T47D (cell line): ENCODE measurements around the gene RAI1.

Source experiments
- DNase-seq, 2 experiments: peaks; one replicate each; pipeline versions ENCODE4 v3.0.0 to v3.0.0-alpha.2; 2011 to 2012; ENCODE audit warnings: low read depth in 1 of 2, low spot score in 1 of 2
- JUND ChIP-seq: IDR thresholded peaks from 2 replicates; pipeline ENCODE4 v1.6.1; 2012; ENCODE audit warnings: low read depth
- in situ Hi-C: cut with HindIII; loops from 2 replicates; pipeline ENCODE4 v1.10.0; 2016; ENCODE audit warnings: low sequenced_read_pairs, low pct_unique_long_range_greater_than_20kb

Gene RAI1

GRCh38 chr17:17701112-17701511, 19.9 kb downstream of the RAI1 start:
- DNase-seq: no peak
- TF ChIP-seq JUND: no peak
- in situ Hi-C loops: no loop called here

DNA sequence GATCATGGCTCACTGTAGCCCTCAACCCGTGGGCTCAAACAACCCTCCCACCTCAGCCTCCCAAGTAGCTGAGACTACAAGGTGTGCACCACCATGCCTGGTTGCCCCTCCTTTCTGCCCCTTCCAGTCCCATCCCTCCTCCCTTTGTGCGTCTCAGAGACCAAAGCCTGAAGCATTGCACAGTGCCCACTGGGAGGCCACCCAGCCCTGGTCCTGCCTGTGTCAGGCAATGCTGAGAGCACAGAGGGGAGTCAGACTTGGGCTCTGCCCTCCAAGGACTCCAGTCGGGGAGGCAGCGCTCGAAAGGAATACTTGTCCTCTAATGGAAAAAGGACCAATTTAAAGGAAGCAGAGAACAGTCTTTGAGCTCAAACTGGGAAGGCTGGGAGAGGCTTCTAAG, 20.4 kb downstream of the RAI1 start:
- in situ Hi-C loops: no loop called here

DNA sequence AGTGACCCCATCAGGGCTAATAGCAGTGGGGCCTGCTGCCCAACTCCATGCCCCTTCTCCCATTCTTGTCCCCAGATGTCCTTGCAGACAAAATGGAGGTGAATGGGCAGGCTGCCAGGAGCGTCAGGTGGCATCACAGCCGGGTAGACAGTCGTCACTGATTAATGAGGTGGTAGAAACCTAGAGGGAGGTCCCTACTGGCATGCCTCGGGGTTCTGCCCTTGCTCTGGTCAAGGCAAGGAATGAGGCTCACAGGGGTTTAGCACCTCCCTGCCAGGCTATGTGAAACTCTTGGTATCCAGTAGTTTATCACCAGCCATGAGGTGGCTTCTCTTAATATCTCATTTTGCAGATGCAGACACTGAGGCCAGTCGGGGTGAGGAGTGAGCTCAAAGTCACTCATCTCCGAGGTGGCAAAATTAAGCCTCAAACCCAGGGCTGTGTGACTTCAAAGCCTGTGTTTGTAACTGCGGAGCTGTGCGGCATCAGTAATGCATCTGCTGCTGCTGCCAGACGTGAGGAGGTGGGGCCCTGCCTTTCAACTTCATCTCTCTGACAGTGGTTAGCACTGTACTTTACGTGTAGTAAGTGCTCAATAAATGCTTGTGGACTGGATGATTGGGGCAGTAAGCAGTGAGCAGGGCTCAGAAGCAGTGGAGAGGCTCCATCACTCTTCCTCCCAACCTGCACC, 21.3 kb downstream of the RAI1 start:
- DNase-seq: no peak
- TF ChIP-seq JUND: no peak
- in situ Hi-C loops: no loop called here

More for the DNA sequence above, 20.4 kb downstream of the RAI1 start:
- no peak for DNase-seq
- no peak for TF ChIP-seq JUND

GRCh38 chr17:17703140-17703919, 22.1 kb downstream of the RAI1 start:
- in situ Hi-C loops: no loop called here
- no peak for TF ChIP-seq JUND
- no peak for DNase-seq

GRCh38 chr17:17704931-17705330, 23.7 kb downstream of the RAI1 start:
- no peak for TF ChIP-seq JUND
- in situ Hi-C loops: no loop called here
- no peak for DNase-seq

DNA sequence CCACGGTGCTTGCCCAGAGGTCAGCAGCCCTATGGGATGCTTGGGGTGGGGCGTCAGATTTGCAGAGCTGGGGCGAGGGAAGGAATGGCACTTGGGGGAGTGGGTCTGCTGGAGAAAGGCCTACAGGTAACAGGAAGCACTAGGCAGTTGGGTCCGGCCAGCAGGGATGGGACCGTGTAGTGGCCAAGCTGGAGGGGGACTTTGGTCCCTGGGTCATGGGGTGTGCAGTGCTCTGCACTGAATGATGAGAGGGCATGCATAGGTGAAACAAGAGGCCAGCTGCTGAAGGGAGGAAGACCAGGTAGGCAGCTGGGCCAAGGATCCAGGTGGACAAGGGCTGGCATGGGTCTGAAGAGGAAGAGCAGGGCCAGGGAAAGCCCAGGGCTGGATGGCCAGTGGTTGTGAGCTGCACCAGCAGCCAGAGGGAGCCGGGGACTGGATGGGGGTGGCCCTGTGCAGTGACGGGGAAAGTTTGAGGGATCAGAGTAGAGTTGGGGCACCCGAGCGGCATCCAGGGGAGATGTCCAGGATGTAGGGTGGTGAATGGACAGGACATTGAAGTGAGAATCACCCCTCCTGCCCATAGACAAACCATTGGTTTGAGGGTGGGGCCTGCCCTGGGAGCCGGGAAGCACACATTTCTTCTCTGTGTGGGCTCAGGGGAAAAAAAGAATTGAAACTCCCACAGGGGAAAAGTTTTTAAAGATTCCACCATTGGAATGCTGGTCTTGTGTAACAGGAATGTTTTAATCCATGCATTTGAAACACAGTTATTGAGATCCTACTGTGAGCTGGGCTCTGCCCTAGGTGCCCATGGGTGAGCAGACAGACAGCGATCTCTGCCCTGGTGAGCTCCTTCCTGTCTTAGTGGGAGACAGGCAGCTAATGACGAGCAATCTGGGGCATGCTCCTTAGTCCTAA, 25.1 kb downstream of the RAI1 start:
- no peak for DNase-seq

DNA sequence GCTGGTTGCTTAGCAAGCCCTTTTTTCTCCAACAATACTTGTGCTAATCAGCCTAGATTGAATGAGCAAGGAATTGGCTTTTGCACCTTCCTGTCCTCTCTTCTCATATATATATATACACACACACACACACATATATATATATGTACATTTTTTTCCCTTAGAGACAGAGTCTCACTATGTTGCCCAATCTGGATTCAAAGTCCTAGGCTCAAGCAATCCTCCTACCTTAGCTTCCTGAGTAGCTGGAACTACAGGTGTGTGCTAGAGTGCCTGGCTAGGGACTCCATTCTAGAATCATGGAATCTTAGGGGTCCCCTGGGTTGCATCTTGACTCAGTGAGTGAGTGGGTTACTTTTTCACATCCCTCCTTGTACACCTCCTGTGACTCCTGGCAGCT, 27.0 kb downstream of the RAI1 start:
- no peak for TF ChIP-seq JUND
- DNase-seq: no peak

More for the DNA sequence above, 25.1 kb downstream of the RAI1 start:
- TF ChIP-seq JUND: no peak
- in situ Hi-C loops: no loop called here

DNA sequence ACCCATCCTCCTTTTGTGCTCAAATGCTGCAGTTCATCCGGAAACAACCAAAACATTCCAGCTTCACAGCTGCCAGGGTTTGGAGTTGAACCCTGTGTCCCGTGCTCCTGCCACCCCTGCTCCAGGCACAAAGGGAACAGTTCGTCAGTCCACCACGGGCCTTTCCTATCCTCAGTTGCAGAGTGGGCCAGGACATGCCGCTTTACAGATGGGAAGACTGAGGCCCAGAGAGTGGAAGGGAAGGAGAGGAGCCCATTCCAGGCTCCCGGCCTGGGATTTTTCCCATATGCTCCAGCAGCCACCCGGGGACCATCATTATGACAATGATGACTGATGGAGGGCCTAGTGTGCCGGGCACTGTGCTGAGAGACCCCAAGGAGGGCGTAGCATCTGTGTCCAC, 27.6 kb downstream of the RAI1 start:
- DNase-seq: no peak
- in situ Hi-C loops: no loop called here
- no peak for TF ChIP-seq JUND

More for the DNA sequence above, 27.0 kb downstream of the RAI1 start:
- in situ Hi-C loops: no loop called here

DNA sequence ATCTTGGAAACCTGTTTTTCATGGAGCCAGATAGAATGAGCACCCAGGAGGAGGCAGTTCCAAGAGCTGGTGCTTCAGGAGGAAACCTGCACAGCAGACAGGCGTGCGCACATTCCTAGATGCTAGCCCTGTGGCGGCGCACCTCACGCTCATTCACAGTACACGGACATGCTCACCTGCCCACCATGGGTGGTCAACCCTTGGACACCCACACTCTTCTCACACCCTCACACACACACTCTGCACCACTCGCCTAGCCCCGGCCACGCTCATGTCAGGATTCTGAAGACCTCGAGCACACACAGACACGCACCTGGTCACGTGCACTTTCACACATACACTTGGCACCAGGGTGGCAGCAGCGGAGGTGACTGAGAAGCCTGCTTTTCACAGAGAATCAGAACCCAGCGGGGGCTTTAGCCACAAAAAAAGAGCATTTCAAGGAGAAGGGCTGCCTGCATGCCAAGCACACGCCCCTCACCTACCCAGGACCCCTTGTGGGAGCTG, 28.6 kb downstream of the RAI1 start:
- in situ Hi-C loops: no loop called here
- DNase-seq: no peak
- no peak for TF ChIP-seq JUND

GRCh38 chr17:17710355-17710727, 29.1 kb downstream of the RAI1 start:
- no peak for DNase-seq
- no peak for TF ChIP-seq JUND
- in situ Hi-C loops: no loop called here

DNA sequence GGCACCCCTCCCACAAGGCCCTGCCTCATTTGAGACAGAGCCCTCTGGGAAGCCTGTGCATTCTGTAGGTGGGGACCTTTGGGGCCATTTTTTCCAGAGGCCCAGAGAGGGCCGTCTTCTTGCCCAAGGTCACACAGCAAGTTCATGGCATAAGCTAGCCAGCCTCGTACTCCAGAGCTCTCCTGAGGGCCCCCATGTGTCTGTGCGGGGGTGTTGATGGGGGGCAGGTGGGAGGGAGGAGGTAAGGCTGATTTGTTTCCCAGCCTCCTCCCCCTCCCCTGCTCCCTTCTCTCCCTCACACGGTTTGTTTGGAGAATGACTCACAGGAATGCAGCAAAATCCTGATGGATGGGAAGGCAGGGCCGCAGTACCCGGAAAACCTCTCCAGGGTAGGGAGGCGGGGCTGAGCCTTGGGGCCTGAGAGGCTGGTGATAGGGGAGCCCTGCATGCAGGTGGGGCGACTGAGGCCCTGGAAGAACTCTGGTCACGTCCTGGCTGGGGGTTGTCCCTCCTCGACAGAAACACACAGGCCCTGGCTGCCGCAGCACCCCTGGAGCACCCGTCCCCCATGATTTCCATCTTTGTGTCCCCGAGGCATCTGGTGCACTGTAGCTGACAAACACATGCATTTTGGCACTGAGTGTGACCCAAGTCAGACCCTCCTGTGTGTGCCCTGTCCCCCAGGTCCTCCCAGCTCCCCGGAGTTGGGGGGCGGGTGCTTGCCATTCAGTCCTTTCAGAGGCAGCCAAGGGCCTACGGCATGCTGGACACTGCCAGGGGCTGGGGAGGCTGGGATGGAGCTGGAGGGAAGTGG, 29.7 kb downstream of the RAI1 start:
- in situ Hi-C loops: no loop called here
- peak; percentile 74 to 93 for DNase-seq
- TF ChIP-seq JUND: peak; percentile 92; the same call in 1 of the 2 replicates
